ENCODE data around the gene NR3C1. TPM values are rescaled to one million over a fixed set of nuclear protein-coding genes. Genes with fewer than 3 reads are reported as not detected.

The NR3C1 gene
- polyA plus RNA-seq, 3 donors = 30.5 to 33.8 (median 33.1) TPM

GRCh38 chr5:143374496-143375217 lies 28.8 kb downstream of the NR3C1 start:
- no peak for DNase-seq

DNA sequence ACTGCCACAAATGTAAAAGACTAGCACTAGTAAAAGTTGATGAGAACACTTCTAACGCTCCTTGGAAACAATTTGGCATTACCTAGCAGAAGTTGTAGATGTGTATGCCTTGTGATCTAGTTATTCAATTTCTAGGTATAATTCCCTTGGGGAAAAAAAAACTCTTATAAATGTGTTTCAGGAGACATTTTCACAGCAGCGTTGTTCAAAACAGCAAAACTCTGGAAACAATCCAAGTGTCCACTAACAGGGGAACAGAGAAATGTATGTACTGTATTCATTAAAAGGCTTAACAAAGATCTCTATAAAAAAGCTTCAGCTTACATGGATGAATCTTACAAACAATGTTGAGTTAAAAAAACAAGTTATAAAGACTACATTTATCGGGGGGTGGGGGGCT lies 30.4 kb downstream of the NR3C1 start:
- DNase-seq = no peak

DNA sequence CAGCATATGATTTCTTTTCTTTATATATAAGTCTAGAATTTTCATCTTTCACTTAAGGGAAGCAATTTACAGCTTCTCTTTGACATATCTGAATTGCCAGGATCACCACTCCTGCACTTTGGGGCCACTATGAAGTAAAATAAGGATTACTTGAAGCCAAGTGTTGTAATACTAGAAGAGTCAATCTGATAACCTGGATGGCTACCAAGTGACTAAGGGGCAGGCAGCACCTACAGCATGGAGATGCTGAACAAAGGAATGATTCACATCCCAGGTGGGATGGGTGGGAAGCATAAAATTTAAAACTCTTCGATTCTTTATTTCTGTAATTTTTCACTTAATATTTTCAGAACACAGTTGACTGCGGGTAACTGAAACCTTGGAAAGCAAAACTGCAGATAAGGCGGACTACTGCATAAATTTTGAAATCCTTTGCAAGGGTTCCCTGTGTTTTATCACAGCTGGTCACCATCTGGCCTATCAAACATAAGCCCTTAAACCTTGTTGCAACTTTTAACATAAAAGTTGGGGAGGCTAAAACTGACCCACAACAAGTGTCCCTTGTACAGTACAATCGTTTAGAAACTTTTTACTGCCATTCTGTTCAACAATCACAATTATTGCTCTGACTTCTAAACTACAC lies 31.2 kb downstream of the NR3C1 start:
- DNase-seq = peak; percentile 8

DNA sequence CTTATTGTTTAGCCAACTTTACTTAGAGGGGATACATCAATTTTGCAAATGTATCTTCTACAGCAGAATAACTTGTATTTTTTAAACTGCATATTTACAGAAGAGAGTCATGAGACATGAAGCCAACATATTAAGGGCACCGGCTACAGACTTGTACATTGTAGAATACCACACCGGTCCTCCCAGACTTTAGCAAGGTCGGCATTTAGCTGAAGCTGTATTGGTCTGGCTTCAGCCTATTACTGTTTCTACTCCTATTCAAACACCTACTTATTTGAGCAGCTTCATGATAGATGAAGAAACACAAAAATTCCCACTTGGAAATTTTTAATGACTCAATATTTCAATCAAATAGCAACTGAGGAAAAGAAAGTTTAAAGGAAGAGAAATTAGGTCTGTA lies 33.0 kb downstream of the NR3C1 start:
- DNase-seq = no peak

GRCh38 chr5:143364061-143364460 lies 39.4 kb downstream of the NR3C1 start:
- no peak for DNase-seq

GRCh38 chr5:143362664-143363227 lies 40.7 kb downstream of the NR3C1 start:
- DNase-seq = no peak

DNA sequence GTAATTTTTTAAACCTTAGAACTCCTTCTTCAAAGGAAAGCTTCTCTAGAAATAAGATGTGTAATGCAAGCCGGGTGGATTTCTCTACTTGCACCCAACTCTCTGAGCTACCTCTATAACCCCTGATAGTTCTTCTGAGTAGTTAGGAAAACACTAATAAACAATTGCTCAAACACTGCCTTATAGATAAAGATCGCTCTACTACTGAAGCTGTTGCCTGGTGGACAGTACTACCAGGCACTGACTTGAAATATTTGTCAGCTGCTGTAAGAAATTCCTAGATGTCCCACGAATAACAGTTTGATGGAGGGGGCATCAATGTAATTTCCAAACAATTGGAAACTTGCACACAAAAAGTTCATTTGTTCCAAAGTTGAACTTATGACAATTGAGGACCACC lies 42.0 kb downstream of the NR3C1 start:
- no peak for DNase-seq

DNA sequence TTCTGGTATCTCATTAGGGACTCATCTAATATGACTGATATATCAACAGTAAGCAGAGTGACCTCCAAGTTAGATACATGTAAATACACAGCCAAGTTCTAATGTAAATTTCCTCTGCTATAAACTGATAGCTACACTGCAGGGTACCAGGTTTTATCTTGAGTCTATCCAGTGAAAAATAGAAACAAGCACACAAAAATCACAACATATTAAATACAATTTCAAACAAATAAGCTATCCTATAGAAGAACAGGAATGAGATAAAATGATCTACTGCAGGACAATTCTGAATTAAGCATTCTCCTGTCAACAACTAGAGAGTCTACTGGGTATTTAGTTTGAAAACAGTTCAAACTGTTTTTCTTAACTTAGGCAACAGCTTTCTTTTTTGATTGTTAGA lies 42.7 kb downstream of the NR3C1 start:
- DNase-seq = no peak

DNA sequence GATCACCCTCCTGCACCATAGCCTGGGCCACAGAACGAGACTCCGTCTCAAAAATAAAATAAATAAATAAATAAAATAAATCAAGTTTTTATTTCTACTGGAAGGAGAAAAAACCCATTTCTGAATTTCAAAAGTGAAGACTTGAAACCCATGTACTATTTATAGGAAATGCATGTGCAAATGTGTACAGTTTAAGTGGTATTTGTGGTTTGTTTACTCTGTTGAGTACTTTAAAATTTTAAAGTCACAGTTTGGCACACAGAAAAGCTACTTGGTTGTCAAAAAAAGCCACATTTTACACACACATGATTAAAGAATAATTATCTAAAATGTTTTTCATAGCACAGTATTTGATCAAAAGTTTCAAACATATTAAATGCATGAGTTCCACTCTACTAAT lies 43.6 kb downstream of the NR3C1 start:
- DNase-seq = no peak

GRCh38 chr5:143356855-143357583 lies 46.5 kb downstream of the NR3C1 start:
- DNase-seq = no peak

- peak; percentile 61 for DNase-seq
Measured at GRCh38 chr5:143355710-143356109, 47.8 kb downstream of the NR3C1 start.

GRCh38 chr5:143354025-143354424 lies 49.5 kb downstream of the NR3C1 start:
- DNase-seq = no peak

DNA sequence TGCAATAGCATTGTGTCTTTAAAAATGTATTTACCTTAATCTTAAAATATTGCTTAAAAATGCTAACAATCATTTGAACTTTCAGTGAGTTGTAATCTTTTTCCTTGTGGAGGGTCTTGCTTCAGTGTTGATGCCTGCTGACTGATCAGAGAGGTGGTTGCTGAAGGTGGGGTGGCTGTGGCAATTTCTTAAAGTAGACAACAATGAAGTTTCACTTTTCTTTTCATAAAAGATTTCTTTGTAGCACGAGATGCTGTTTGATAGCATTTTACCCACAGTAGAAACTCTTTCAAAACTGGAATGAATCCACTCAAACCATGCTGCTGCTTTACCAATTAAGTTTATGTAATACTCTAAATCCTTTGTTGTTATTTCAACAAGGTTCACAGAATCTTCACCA lies 50.8 kb downstream of the NR3C1 start:
- no peak for DNase-seq

- DNase-seq = no peak
Measured at GRCh38 chr5:143350751-143351602, 52.5 kb downstream of the NR3C1 start.

GRCh38 chr5:143350341-143350740 lies 53.1 kb downstream of the NR3C1 start:
- no peak for DNase-seq

DNA sequence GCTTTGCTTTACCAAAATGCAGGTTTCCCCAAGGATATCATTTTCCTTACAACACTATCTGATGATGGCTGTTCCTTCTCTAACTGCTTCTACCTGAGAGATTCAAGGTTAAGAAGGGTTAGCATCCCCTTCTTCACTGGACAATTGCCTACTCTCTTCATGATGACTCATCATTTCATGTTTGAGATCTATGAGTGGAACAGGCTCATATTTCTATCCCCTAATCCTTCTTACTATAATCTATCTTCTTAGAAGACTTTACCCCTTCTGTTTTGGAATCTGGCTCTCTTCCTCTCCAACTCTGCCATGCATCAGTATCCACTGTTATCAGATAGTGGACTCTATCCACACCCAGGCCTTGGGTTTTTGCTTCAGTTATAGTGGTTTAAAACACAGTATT lies 54.3 kb downstream of the NR3C1 start:
- DNase-seq = no peak

GRCh38 chr5:143347698-143348344 lies 55.7 kb downstream of the NR3C1 start:
- DNase-seq = no peak

DNA sequence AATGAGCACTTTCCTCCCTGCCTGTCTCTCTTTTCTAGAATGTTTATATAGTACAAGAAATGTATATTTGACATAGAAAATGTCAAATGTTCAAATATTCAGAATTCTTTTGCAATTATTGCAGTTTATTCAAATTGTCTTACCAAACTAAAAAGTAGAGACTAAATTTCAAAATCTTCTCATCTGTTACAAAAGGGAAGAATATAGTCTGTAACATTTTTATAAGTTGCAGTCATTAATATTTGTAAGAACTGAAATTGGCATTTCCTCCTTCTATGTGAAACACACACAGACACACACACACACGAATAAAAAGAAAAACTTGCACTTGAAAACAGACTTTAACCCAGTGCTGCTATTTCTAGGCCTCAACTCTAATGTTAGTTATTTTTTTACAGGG lies 56.4 kb downstream of the NR3C1 start:
- DNase-seq = no peak

DNA sequence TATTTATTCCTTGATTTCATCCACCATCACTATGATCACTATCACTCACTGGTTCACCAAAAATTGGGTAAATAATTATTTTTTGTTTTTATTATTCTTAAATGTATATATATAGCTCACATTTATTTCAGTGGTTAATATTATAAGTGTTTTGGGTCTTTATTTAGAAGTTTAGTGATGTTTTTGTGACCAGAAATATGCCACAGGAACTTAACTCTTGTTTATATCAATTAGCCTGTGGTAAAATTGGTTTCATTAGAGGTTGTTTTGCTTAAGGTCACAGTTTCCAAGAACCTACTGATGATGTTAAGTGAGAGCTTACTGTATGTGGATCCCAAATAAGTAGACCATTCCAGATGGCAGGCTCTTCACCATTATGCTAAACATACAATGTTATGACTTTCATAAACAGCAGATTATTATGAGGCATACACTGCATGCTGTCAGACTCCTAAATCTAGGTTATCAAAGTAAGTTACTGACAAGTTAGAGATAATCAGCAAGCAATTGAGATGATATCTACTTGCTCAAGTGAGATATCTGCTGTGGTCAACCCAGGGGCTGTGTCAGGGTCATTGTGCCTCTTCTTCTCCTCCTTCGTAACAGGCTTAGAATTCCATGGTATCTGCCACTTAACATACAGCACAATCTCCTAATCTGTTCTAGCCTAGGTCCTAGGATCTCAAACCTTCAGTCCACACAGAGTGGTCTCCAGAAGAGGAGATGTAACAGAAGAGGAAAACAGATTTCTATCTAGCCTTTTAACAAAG lies 57.6 kb downstream of the NR3C1 start:
- no peak for DNase-seq

- DNase-seq = no peak
Measured at GRCh38 chr5:143343042-143343441, 60.4 kb downstream of the NR3C1 start.

- DNase-seq = no peak
Measured at GRCh38 chr5:143342607-143343006, 60.9 kb downstream of the NR3C1 start.
